ENCODE measurements around the gene FBXW4. TPM values are rescaled to one million over a fixed set of nuclear protein-coding genes. Genes with fewer than 3 reads are reported as not detected.
"Not testable (repeated sequence)": the region's sequence is repeated elsewhere in the genome, so short reads cannot be mapped to it uniquely, and the experiment has no call there.

FBXW4 gene
- total RNA-seq, 4 donors from 2014 or later: 28.0 to 106 (median 58.1) TPM

GRCh38 chr10:101647255-101647654, 47.7 kb downstream of the FBXW4 start:
- DNase-seq: no peak

GRCh38 chr10:101646364-101646763, 48.6 kb downstream of the FBXW4 start:
- H3K36me3 ChIP-seq: peaks cover 0 to 41% (median 0%) of the 10 kb centered on the region in 3 donors
- no peak for DNase-seq
- TF ChIP-seq POLR2A (IDR thresholded peaks at IDR 0.05): no peak
- no peaks in the 10 kb centered on the region for H3K4me1 ChIP-seq
- no peaks in the 10 kb centered on the region for H3K9me3 ChIP-seq
- H3K27me3 ChIP-seq: no peaks in the 10 kb centered on the region
- no peak overlapping the region for H3K4me3 ChIP-seq
- no peak overlapping the region for H3K27ac ChIP-seq

More at GRCh38 chr10:101647255-101647654, 47.7 kb downstream of the FBXW4 start:
- Histone ChIP-seq H3K4me1 (no peaks in the 10 kb centered on the region), H3K4me3 (no peak overlapping the region), H3K27ac (no peak overlapping the region), H3K9me3 (no peaks in the 10 kb centered on the region), H3K36me3 (peaks cover 0 to 43% (median 0%) of the 10 kb centered on the region in 3 donors), H3K27me3 (no peaks in the 10 kb centered on the region)
- TF ChIP-seq CTCF (IDR thresholded peaks at IDR 0.05) (no peak), POLR2A (IDR thresholded peaks at IDR 0.05) (no peak)

DNA sequence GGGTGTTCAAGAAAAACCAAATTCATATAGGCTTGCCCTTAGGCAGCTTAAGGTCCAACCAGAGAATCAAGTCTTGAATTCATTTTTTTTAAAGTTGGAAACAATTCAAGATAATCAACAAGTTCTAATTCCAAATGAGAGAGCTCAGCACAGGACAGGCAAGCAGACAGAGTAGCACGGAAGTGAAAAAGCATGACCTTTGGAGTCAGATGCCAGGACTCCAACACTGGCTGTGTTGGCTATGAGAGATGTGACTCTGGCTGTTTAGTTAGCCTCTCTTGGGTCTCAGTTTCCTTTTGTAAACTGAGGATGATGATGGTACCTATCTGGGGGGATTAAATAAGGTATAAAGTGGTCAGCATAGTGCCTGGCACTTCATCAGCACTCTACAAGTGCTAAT, 49.3 kb downstream of the FBXW4 start:
- H3K4me1 ChIP-seq: no peaks in the 10 kb centered on the region
- TF ChIP-seq POLR2A (IDR thresholded peaks at IDR 0.05) (no peak), CTCF (IDR thresholded peaks at IDR 0.05) (no peak)
- no peak overlapping the region for H3K4me3 ChIP-seq
- DNase-seq: no peak
- no peaks in the 10 kb centered on the region for H3K9me3 ChIP-seq
- peaks cover 0 to 34% (median 0%) of the 10 kb centered on the region in 3 donors for H3K36me3 ChIP-seq
- no peak overlapping the region for H3K27ac ChIP-seq
- no peaks in the 10 kb centered on the region for H3K27me3 ChIP-seq

DNA sequence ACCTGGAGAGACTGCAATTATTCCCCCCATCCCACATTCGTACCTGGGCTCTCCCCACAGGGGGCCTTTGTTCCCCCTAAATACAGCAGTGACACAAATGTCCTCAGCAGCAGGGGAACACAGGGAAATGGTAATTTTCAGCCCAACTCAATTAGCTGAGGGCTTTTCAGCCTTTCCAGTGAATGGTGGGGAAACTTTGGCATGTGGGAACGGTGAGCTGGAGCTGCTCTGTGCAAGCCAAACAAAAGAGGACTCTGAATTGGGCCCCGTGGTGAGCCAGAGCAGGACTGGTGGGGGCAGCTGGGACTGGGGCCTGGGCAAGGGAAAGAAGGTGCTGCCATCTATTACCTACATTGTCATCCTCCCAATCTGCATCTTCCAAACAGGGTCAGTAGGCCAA, 51.0 kb downstream of the FBXW4 start:
- Histone ChIP-seq H3K27me3 (no peaks in the 10 kb centered on the region), H3K27ac (no peak overlapping the region), H3K36me3 (peaks cover 0 to 20% (median 0%) of the 10 kb centered on the region in 3 donors), H3K4me3 (no peak overlapping the region), H3K9me3 (no peaks in the 10 kb centered on the region), H3K4me1 (no peaks in the 10 kb centered on the region)
- TF ChIP-seq CTCF (IDR thresholded peaks at IDR 0.05): no peak
- TF ChIP-seq POLR2A (IDR thresholded peaks at IDR 0.05): no peak
- no peak for DNase-seq

DNA sequence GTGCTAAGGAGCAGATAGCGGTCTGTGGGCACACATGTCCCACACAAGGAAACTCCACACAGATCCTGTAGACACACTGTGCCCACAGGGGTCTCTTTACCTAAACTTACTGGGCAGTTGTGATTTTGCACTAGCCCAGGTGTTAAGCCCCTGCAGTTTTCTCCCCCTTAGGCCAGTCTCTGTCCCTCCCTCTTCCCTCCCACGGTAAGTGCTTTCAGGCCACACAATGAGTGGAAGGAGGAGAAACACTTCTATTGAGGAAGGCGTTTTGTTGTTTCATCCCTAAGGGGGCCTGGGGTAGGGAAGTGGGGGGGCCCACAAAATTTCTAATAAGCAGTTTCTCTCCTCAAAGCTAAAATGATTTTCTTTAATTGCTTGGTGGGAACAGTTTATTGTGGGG, 51.4 kb downstream of the FBXW4 start:
- no peak overlapping the region for H3K4me3 ChIP-seq
- no peak for DNase-seq
- H3K36me3 ChIP-seq: peaks cover 0 to 20% (median 0%) of the 10 kb centered on the region in 3 donors
- H3K9me3 ChIP-seq: no peaks in the 10 kb centered on the region
- TF ChIP-seq CTCF (IDR thresholded peaks at IDR 0.05) (no peak), POLR2A (IDR thresholded peaks at IDR 0.05) (no peak)
- H3K27ac ChIP-seq: no peak overlapping the region
- no peaks in the 10 kb centered on the region for H3K4me1 ChIP-seq
- no peaks in the 10 kb centered on the region for H3K27me3 ChIP-seq

GRCh38 chr10:101639141-101639900, 55.6 kb downstream of the FBXW4 start:
- H3K27me3 ChIP-seq: no peaks in the 10 kb centered on the region
- no peak for DNase-seq
- TF ChIP-seq CTCF (IDR thresholded peaks at IDR 0.05) (no peak), POLR2A (IDR thresholded peaks at IDR 0.05) (no peak)
- H3K4me3 ChIP-seq: no peak overlapping the region
- no peaks in the 10 kb centered on the region for H3K4me1 ChIP-seq
- H3K36me3 ChIP-seq: peaks cover 0 to 21% (median 0%) of the 10 kb centered on the region in 3 donors
- H3K27ac ChIP-seq: no peak overlapping the region
- no peaks in the 10 kb centered on the region for H3K9me3 ChIP-seq

- H3K27me3 ChIP-seq, H3K4me1 ChIP-seq, H3K4me3 ChIP-seq, DNase-seq, H3K9me3 ChIP-seq, H3K27ac ChIP-seq: not testable (repeated sequence)
- H3K36me3 ChIP-seq: peaks cover 0 to 29% (median 0%) of the 10 kb centered on the region in 3 donors
Measured at GRCh38 chr10:101633510-101633909, 61.5 kb downstream of the FBXW4 start.
